HepG2 (cell line): Measurements from ENCODE around the gene CNTN5.

Experiments
- CTCF ChIP-seq: sonication (generic); formaldehyde crosslinking; IDR thresholded peaks from 2 replicates; pipeline ENCODE4 v1.5.0; 2020; ENCODE audit warnings: mild to moderate bottlenecking, missing genetic modification reagents, moderate library complexity
- TF ChIP-seq, protein P1 (sequence below): sonication (generic); formaldehyde crosslinking; IDR thresholded peaks from 2 replicates; pipeline ENCODE4 v1.9.0; 2021; ENCODE audit warnings: mild to moderate bottlenecking, missing genetic modification reagents

- no peak for TF ChIP-seq CTCF (CRISPR knock-in tag)
- TF ChIP-seq, protein P1, sequence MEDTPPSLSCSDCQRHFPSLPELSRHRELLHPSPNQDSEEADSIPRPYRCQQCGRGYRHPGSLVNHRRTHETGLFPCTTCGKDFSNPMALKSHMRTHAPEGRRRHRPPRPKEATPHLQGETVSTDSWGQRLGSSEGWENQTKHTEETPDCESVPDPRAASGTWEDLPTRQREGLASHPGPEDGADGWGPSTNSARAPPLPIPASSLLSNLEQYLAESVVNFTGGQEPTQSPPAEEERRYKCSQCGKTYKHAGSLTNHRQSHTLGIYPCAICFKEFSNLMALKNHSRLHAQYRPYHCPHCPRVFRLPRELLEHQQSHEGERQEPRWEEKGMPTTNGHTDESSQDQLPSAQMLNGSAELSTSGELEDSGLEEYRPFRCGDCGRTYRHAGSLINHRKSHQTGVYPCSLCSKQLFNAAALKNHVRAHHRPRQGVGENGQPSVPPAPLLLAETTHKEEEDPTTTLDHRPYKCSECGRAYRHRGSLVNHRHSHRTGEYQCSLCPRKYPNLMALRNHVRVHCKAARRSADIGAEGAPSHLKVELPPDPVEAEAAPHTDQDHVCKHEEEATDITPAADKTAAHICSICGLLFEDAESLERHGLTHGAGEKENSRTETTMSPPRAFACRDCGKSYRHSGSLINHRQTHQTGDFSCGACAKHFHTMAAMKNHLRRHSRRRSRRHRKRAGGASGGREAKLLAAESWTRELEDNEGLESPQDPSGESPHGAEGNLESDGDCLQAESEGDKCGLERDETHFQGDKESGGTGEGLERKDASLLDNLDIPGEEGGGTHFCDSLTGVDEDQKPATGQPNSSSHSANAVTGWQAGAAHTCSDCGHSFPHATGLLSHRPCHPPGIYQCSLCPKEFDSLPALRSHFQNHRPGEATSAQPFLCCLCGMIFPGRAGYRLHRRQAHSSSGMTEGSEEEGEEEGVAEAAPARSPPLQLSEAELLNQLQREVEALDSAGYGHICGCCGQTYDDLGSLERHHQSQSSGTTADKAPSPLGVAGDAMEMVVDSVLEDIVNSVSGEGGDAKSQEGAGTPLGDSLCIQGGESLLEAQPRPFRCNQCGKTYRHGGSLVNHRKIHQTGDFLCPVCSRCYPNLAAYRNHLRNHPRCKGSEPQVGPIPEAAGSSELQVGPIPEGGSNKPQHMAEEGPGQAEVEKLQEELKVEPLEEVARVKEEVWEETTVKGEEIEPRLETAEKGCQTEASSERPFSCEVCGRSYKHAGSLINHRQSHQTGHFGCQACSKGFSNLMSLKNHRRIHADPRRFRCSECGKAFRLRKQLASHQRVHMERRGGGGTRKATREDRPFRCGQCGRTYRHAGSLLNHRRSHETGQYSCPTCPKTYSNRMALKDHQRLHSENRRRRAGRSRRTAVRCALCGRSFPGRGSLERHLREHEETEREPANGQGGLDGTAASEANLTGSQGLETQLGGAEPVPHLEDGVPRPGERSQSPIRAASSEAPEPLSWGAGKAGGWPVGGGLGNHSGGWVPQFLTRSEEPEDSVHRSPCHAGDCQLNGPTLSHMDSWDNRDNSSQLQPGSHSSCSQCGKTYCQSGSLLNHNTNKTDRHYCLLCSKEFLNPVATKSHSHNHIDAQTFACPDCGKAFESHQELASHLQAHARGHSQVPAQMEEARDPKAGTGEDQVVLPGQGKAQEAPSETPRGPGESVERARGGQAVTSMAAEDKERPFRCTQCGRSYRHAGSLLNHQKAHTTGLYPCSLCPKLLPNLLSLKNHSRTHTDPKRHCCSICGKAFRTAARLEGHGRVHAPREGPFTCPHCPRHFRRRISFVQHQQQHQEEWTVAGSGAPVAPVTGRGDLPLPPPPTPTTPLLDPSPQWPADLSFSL (CRISPR knock-in tag): no peak
Observed at GRCh38 chr11:99171330-99171729, 150.6 kb downstream of the CNTN5 start.
